ENCODE results near the gene CDC123.

DNA sequence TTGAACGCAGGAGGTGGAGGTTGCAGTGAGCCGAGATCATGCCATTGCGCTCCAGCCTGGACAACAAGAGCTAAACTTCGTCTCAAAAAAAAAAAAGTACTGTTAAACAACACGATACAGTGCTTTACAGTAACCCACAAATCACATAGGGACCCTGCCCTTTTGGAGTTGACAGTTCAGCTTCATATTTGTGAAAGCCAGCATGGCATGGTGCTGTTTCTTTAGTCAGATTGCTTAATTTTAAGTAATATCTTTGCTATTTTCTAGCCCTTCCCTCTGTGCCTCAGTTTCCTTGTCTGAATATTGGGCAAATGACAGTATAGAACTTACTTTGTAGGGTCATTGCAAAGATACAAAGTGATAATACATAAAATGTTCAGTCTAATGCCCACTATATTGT is 4.9 kb downstream of the CDC123 start:
- TF ChIP-seq TP53 (CRISPR knock-in tag; IDR thresholded peaks at IDR 0.05), result no peak
- TF ChIP-seq, protein P1, sequence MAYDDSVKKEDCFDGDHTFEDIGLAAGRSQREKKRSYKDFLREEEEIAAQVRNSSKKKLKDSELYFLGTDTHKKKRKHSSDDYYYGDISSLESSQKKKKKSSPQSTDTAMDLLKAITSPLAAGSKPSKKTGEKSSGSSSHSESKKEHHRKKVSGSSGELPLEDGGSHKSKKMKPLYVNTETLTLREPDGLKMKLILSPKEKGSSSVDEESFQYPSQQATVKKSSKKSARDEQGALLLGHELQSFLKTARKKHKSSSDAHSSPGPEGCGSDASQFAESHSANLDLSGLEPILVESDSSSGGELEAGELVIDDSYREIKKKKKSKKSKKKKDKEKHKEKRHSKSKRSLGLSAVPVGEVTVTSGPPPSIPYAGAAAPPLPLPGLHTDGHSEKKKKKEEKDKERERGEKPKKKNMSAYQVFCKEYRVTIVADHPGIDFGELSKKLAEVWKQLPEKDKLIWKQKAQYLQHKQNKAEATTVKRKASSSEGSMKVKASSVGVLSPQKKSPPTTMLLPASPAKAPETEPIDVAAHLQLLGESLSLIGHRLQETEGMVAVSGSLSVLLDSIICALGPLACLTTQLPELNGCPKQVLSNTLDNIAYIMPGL (CRISPR knock-in tag; IDR thresholded peaks at IDR 0.05; ENCODE audit: borderline replicate concordance), result no peak
- no peak for TF ChIP-seq PHF8 (IDR thresholded peaks at IDR 0.05; ENCODE audit: borderline replicate concordance, low read depth)
- TF ChIP-seq, protein P2, sequence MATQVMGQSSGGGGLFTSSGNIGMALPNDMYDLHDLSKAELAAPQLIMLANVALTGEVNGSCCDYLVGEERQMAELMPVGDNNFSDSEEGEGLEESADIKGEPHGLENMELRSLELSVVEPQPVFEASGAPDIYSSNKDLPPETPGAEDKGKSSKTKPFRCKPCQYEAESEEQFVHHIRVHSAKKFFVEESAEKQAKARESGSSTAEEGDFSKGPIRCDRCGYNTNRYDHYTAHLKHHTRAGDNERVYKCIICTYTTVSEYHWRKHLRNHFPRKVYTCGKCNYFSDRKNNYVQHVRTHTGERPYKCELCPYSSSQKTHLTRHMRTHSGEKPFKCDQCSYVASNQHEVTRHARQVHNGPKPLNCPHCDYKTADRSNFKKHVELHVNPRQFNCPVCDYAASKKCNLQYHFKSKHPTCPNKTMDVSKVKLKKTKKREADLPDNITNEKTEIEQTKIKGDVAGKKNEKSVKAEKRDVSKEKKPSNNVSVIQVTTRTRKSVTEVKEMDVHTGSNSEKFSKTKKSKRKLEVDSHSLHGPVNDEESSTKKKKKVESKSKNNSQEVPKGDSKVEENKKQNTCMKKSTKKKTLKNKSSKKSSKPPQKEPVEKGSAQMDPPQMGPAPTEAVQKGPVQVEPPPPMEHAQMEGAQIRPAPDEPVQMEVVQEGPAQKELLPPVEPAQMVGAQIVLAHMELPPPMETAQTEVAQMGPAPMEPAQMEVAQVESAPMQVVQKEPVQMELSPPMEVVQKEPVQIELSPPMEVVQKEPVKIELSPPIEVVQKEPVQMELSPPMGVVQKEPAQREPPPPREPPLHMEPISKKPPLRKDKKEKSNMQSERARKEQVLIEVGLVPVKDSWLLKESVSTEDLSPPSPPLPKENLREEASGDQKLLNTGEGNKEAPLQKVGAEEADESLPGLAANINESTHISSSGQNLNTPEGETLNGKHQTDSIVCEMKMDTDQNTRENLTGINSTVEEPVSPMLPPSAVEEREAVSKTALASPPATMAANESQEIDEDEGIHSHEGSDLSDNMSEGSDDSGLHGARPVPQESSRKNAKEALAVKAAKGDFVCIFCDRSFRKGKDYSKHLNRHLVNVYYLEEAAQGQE (IDR thresholded peaks at IDR 0.05), result no peak
